DND-41 (cell line): ENCODE measurements around the gene C11orf98.

Experiments used
- ATAC-seq: fragments of 200-7000 bp; cut with Tn5 transposase; 3 replicates; pipeline ENCODE4 v1.9.1; 2021; ENCODE audit warnings: low read depth; ENCODE audit not compliant: insufficient read depth
- DNase-seq: peaks from one replicate; pipeline ENCODE4 v3.0.0-alpha.2; 2020
- H2AFZ ChIP-seq: 2 replicates; pipeline ENCODE4 v1.6.0; 2012; ENCODE audit warnings: low read depth, low read length
- H3K27ac ChIP-seq: 2 replicates; pipeline ENCODE4 v1.5.1; 2012; ENCODE audit warnings: low read length, inconsistent platforms
- H3K27me3 ChIP-seq: fragments of 200-600 bp; sonication (generic); 2 replicates; pipeline ENCODE4 v1.6.0; 2012; ENCODE audit warnings: low read length, mild to moderate bottlenecking, inconsistent platforms; ENCODE audit not compliant: insufficient read depth, poor library complexity
- H3K36me3 ChIP-seq: 2 replicates; pipeline ENCODE4 v1.5.1; 2012; ENCODE audit warnings: low read length, inconsistent platforms; ENCODE audit not compliant: insufficient read depth
- H3K4me1 ChIP-seq: 2 replicates; pipeline ENCODE4 v1.5.1; 2012; ENCODE audit warnings: mild to moderate bottlenecking, low read length; ENCODE audit not compliant: insufficient read depth
- H3K4me2 ChIP-seq: 2 replicates; pipeline ENCODE4 v1.6.0; 2012; ENCODE audit warnings: mild to moderate bottlenecking, moderate library complexity, low read length, inconsistent platforms; ENCODE audit not compliant: insufficient read depth
- H3K4me3 ChIP-seq, 2 experiments: fragments of 200-600 bp in 1 of 2; shearing (Covaris generic) in 1 of 2; 2 replicates each; pipeline ENCODE4 v1.5.1; 2012 to 2016; ENCODE audit warnings: inconsistent platforms in 2 of 2, low read length in 2 of 2, mild to moderate bottlenecking in 2 of 2, low read depth in 1 of 2, moderate library complexity in 1 of 2
- H3K79me2 ChIP-seq: 2 replicates; pipeline ENCODE4 v1.6.0; 2012; ENCODE audit warnings: low read length, inconsistent platforms; ENCODE audit not compliant: insufficient read depth
- H3K9ac ChIP-seq: 2 replicates; pipeline ENCODE4 v1.6.0; 2012; ENCODE audit warnings: low read depth, mild to moderate bottlenecking, inconsistent platforms, low read length, moderate library complexity
- H3K9me3 ChIP-seq: 2 replicates; pipeline ENCODE4 v1.5.1; 2012; ENCODE audit warnings: low read length, moderate library complexity, mild to moderate bottlenecking, inconsistent platforms; ENCODE audit not compliant: insufficient read depth, severe bottlenecking
- H4K20me1 ChIP-seq: 2 replicates; pipeline ENCODE4 v1.6.0; 2012; ENCODE audit warnings: low read length; ENCODE audit not compliant: insufficient read depth
- EZH2 ChIP-seq: IDR thresholded peaks from 3 replicates; pipeline ENCODE4 v1.6.1; 2012; ENCODE audit warnings: borderline replicate concordance, low read depth, mild to moderate bottlenecking, moderate library complexity, low read length, inconsistent platforms; ENCODE audit not compliant: severe bottlenecking
- TF ChIP-seq, protein P1 (sequence below): IDR thresholded peaks from 2 replicates; pipeline ENCODE4 v1.5.1; 2012; ENCODE audit warnings: borderline replicate concordance, low read length, moderate library complexity, mild to moderate bottlenecking; ENCODE audit not compliant: poor library complexity, severe bottlenecking; ENCODE audit errors: extremely low read depth

The C11orf98 gene

DNA sequence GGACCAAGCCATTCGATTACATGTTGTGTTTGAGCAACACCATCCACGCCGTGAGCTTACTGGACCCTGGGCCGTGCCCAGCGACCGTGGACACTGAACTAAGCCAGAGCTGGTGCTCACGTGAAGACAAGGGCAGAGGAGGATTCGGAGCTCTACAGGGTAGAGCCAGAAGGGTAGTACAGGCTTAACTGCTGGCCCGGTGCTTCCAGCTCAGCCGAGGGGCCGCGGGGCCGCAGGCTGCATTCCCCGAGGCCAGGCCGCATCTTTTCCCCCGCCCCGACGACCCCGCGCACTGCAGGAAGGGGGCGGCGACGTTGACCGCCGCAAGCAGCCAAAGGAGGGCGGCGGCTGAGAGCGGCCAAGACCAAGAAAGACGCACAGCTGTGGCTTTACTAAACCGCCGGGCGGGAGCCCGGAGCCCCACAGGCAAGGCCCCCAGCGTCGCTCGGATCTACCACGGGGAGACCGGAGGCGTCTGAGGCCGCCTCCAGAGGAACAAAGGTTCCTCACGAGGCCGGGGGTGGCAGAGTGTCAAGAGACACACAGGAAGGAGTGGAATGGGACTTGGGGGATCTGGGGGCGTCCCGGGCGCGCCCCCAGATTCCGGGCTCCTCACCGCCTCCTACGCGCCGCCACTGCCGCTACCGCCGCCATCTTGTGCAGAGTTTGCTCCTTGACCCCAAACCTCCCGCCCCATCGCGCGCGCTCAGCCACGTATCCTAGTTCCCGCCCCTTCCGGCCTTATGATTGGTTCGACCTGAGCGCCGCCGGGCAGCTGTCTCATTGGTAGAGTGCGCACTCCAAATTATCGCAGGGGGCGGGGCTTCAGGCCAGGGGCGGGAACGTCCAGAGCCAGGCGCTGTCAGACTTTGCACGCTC, 18.8 kb downstream of the C11orf98 start, which contains the start of gene GANAB:
Gene GANAB, minus strand, starts transcription at position 668 of the 879 bp plus-strand sequence. Its CDS starts 14 bp downstream, at position 654.
- peak within 1 kb of the TSS; percentile 72 for H2AFZ ChIP-seq
- TF ChIP-seq, protein P1, sequence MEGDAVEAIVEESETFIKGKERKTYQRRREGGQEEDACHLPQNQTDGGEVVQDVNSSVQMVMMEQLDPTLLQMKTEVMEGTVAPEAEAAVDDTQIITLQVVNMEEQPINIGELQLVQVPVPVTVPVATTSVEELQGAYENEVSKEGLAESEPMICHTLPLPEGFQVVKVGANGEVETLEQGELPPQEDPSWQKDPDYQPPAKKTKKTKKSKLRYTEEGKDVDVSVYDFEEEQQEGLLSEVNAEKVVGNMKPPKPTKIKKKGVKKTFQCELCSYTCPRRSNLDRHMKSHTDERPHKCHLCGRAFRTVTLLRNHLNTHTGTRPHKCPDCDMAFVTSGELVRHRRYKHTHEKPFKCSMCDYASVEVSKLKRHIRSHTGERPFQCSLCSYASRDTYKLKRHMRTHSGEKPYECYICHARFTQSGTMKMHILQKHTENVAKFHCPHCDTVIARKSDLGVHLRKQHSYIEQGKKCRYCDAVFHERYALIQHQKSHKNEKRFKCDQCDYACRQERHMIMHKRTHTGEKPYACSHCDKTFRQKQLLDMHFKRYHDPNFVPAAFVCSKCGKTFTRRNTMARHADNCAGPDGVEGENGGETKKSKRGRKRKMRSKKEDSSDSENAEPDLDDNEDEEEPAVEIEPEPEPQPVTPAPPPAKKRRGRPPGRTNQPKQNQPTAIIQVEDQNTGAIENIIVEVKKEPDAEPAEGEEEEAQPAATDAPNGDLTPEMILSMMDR = no peak
- TF ChIP-seq EZH2 = no peak
- peak within 1 kb of the TSS; percentile 85 for H3K4me2 ChIP-seq
- H3K36me3 ChIP-seq = peaks cover 49% of the 10 kb centered on the region
- peak within 1 kb of the TSS; percentile 87 for H3K27ac ChIP-seq
- H3K4me1 ChIP-seq = peaks cover 36% of the 10 kb centered on the region
- no peaks in the 10 kb centered on the region for H3K9me3 ChIP-seq
- H3K9ac ChIP-seq = peak within 1 kb of the TSS; percentile 92
- H3K4me3 ChIP-seq = peak within 1 kb of the TSS; percentile 37 to 63; a peak in 3 of 4 replicates
- peaks cover 16% of the 10 kb centered on the region for H4K20me1 ChIP-seq
- peak; percentile 99 for DNase-seq
- H3K79me2 ChIP-seq = peaks cover 81% of the 10 kb centered on the region
- ATAC-seq = peak; percentile 96
- no peaks in the 10 kb centered on the region for H3K27me3 ChIP-seq

DNA sequence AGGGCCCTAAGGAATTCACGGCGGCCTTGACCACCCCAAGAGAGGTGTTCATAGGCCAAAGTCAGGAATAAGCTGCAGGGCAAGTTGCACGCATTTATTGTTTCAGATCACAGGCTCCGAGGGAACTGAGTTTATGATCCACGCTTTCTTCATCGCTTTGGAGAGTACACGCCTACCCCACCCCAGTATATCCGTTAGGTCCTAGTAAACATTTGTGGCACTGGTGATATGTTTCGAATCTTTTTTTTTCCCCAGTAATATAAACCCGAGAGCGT, 19.4 kb downstream of the C11orf98 start:
- H3K36me3 ChIP-seq = peaks cover 47% of the 10 kb centered on the region
- H3K27me3 ChIP-seq = no peaks in the 10 kb centered on the region
- H3K4me1 ChIP-seq = peaks cover 36% of the 10 kb centered on the region
- ATAC-seq (no peak), DNase-seq (no peak)
- peak overlapping the region; percentile 85 for H3K4me2 ChIP-seq
- H3K4me3 ChIP-seq = peak overlapping the region; percentile 37 to 63; a peak in 3 of 4 replicates
- H3K9me3 ChIP-seq = no peaks in the 10 kb centered on the region
- peak overlapping the region; percentile 72; the same call in 1 of the 2 replicates for H2AFZ ChIP-seq
- H4K20me1 ChIP-seq = peaks cover 16% of the 10 kb centered on the region
- peak overlapping the region; percentile 92 for H3K9ac ChIP-seq
- peak overlapping the region; percentile 87 for H3K27ac ChIP-seq
- TF ChIP-seq, protein P1 = no peak
- no peak for TF ChIP-seq EZH2
- H3K79me2 ChIP-seq = peaks cover 82% of the 10 kb centered on the region

DNA sequence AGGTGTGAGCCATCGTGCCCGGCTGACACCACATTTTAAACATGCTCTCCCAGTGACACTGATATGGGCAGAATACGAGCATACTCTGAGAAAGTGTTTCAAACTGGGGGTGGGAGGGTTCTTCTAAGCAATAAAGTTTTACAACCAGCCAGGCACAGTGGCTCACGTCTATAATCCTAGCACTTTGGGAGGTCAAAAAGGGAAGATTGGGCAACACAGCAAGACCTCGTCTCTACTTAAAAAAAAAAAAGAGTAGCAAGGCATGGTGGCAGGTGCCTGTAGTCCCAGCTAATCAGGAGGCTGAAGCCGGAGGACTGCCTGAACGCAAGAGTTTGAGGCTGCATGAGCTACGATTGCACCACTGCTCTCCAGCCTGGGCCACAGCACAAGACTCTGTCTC, 20.8 kb downstream of the C11orf98 start:
- H2AFZ ChIP-seq = no peak overlapping the region
- peaks cover 45% of the 10 kb centered on the region for H3K36me3 ChIP-seq
- H3K4me1 ChIP-seq = peaks cover 36% of the 10 kb centered on the region
- peaks cover 84% of the 10 kb centered on the region for H3K79me2 ChIP-seq
- DNase-seq = no peak
- no peak for ATAC-seq
- no peak for TF ChIP-seq EZH2
- TF ChIP-seq, protein P1 = no peak
- no peak overlapping the region for H3K27ac ChIP-seq
- H3K9ac ChIP-seq = 0 out of 2 replicates have a peak overlapping the region, but pooled peaks have one; percentile 2
- H3K9me3 ChIP-seq = no peaks in the 10 kb centered on the region
- no peak overlapping the region for H3K4me3 ChIP-seq
- no peaks in the 10 kb centered on the region for H3K27me3 ChIP-seq
- peaks cover 21% of the 10 kb centered on the region for H4K20me1 ChIP-seq
- peak overlapping the region; percentile 85; the same call in 1 of the 2 replicates for H3K4me2 ChIP-seq
